Measurements from ENCODE around the gene PSMD2. TPM values are rescaled to one million over a fixed set of nuclear protein-coding genes. Genes with fewer than 3 reads are reported as not detected.
A peak's percentile ranks its signal among the peaks of the same experiment; 100 is the strongest.

The PSMD2 gene
- total and polyA plus RNA-seq, 10 of the 15 experiments (the other 5 are each of a cell fraction or from before 2014, with no cell fraction given): 103 to 515 (median 197) TPM

DNA sequence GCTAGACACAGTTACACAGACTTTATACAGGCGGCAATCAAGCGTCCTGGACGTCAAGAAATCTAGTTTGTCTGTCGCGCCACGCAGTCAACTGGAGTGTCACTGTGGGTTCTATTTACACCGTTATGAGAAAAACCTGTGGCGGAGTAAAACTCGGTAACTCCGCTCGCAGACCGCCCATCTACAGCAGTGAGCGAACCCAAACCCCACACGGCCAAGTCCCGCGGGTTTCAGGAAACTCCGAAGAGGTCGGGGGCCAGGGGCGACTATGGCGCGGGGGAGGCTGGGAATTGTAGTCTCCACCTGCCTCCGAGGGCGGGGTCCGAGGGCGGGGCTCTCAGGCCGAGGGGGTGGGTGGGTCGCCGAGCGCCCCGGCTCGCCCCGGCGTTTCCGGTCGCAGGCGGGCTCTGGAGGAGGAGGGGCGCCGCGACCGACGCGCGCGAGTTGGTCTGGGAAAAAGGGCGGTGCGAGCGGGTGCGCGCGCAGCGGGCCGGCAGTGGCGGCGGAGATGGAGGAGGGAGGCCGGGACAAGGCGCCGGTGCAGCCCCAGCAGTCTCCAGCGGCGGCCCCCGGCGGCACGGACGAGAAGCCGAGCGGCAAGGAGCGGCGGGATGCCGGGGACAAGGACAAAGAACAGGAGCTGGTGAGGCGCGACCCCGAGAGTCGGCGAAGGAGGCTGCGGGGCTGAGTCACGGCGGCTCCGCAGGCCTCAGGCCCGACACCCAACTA is at the start of gene PSMD2 (continued):
- TF ChIP-seq, protein P1, sequence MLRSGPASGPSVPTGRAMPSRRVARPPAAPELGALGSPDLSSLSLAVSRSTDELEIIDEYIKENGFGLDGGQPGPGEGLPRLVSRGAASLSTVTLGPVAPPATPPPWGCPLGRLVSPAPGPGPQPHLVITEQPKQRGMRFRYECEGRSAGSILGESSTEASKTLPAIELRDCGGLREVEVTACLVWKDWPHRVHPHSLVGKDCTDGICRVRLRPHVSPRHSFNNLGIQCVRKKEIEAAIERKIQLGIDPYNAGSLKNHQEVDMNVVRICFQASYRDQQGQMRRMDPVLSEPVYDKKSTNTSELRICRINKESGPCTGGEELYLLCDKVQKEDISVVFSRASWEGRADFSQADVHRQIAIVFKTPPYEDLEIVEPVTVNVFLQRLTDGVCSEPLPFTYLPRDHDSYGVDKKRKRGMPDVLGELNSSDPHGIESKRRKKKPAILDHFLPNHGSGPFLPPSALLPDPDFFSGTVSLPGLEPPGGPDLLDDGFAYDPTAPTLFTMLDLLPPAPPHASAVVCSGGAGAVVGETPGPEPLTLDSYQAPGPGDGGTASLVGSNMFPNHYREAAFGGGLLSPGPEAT (IDR thresholded peaks at IDR 0.05; ENCODE audit: low read depth): 0 out of 2 replicates have a peak, but pooled peaks have one; percentile 8
- TF ChIP-seq STAT1 (conservative IDR thresholded peaks at IDR 0.05): no peak
- no peak for TF ChIP-seq RFX5 (IDR thresholded peaks at IDR 0.05; ENCODE audit: low read depth, low read length)
- TF ChIP-seq MXI1 (IDR thresholded peaks at IDR 0.05; ENCODE audit: low read depth, low read length): peak; percentile 73; the same call in 1 of the 2 replicates
- TF ChIP-seq, protein P2, sequence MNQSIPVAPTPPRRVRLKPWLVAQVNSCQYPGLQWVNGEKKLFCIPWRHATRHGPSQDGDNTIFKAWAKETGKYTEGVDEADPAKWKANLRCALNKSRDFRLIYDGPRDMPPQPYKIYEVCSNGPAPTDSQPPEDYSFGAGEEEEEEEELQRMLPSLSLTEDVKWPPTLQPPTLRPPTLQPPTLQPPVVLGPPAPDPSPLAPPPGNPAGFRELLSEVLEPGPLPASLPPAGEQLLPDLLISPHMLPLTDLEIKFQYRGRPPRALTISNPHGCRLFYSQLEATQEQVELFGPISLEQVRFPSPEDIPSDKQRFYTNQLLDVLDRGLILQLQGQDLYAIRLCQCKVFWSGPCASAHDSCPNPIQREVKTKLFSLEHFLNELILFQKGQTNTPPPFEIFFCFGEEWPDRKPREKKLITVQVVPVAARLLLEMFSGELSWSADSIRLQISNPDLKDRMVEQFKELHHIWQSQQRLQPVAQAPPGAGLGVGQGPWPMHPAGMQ (IDR thresholded peaks at IDR 0.05; ENCODE audit: borderline replicate concordance): 0 out of 2 replicates have a peak, but pooled peaks have one; percentile 31
- TF ChIP-seq RBBP5 (conservative IDR thresholded peaks at IDR 0.05): no peak
- 0 out of 2 replicates have a peak, but pooled peaks have one; percentile 29 for TF ChIP-seq CREM (IDR thresholded peaks at IDR 0.05; ENCODE audit: low read depth)
- TF ChIP-seq, protein P3, sequence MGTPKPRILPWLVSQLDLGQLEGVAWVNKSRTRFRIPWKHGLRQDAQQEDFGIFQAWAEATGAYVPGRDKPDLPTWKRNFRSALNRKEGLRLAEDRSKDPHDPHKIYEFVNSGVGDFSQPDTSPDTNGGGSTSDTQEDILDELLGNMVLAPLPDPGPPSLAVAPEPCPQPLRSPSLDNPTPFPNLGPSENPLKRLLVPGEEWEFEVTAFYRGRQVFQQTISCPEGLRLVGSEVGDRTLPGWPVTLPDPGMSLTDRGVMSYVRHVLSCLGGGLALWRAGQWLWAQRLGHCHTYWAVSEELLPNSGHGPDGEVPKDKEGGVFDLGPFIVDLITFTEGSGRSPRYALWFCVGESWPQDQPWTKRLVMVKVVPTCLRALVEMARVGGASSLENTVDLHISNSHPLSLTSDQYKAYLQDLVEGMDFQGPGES (IDR thresholded peaks at IDR 0.05): no peak
- peak; percentile 73; the same call in 1 of the 2 replicates for TF ChIP-seq BACH1 (IDR thresholded peaks at IDR 0.05; ENCODE audit: borderline replicate concordance)
- no peak for TF ChIP-seq PAX5 (IDR thresholded peaks at IDR 0.05; ENCODE audit: borderline replicate concordance, low read depth, low read length)
- TF ChIP-seq MTA2 (IDR thresholded peaks at IDR 0.05; ENCODE audit: low read depth): no peak
- TF ChIP-seq LARP7 (IDR thresholded peaks at IDR 0.05): peak; percentile 75; the same call in 1 of the 2 replicates
- TF ChIP-seq SUZ12 (IDR thresholded peaks at IDR 0.05; ENCODE audit: unreplicated experiment): no peak
- TF ChIP-seq, protein P4, sequence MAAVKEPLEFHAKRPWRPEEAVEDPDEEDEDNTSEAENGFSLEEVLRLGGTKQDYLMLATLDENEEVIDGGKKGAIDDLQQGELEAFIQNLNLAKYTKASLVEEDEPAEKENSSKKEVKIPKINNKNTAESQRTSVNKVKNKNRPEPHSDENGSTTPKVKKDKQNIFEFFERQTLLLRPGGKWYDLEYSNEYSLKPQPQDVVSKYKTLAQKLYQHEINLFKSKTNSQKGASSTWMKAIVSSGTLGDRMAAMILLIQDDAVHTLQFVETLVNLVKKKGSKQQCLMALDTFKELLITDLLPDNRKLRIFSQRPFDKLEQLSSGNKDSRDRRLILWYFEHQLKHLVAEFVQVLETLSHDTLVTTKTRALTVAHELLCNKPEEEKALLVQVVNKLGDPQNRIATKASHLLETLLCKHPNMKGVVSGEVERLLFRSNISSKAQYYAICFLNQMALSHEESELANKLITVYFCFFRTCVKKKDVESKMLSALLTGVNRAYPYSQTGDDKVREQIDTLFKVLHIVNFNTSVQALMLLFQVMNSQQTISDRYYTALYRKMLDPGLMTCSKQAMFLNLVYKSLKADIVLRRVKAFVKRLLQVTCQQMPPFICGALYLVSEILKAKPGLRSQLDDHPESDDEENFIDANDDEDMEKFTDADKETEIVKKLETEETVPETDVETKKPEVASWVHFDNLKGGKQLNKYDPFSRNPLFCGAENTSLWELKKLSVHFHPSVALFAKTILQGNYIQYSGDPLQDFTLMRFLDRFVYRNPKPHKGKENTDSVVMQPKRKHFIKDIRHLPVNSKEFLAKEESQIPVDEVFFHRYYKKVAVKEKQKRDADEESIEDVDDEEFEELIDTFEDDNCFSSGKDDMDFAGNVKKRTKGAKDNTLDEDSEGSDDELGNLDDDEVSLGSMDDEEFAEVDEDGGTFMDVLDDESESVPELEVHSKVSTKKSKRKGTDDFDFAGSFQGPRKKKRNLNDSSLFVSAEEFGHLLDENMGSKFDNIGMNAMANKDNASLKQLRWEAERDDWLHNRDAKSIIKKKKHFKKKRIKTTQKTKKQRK (IDR thresholded peaks at IDR 0.05; ENCODE audit: low read depth, low read length): no peak
- no peak for TF ChIP-seq MYB (IDR thresholded peaks at IDR 0.05; ENCODE audit: borderline replicate concordance, low read depth, low read length)
- TF ChIP-seq, protein P5, sequence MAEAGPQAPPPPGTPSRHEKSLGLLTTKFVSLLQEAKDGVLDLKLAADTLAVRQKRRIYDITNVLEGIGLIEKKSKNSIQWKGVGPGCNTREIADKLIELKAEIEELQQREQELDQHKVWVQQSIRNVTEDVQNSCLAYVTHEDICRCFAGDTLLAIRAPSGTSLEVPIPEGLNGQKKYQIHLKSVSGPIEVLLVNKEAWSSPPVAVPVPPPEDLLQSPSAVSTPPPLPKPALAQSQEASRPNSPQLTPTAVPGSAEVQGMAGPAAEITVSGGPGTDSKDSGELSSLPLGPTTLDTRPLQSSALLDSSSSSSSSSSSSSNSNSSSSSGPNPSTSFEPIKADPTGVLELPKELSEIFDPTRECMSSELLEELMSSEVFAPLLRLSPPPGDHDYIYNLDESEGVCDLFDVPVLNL (IDR thresholded peaks at IDR 0.05; ENCODE audit: low read depth, low read length): no peak
- TF ChIP-seq ASH2L (IDR thresholded peaks at IDR 0.05; ENCODE audit: borderline replicate concordance, low read depth): no peak
- no peak for TF ChIP-seq CBX3 (IDR thresholded peaks at IDR 0.05; ENCODE audit: borderline replicate concordance, low read depth)
- TF ChIP-seq POLR2AphosphoS5 (IDR thresholded peaks at IDR 0.05; ENCODE audit: low read length): peak; percentile 74
- TF ChIP-seq BCL11A (IDR thresholded peaks at IDR 0.05; ENCODE audit: low read depth, low read length): no peak
- TF ChIP-seq SREBF2 (IDR thresholded peaks at IDR 0.05; ENCODE audit: low read length): no peak
- peak; percentile 49 for TF ChIP-seq TAF1 (IDR thresholded peaks at IDR 0.05; ENCODE audit: borderline replicate concordance, low read depth, low read length)
- TF ChIP-seq JUNB (IDR thresholded peaks at IDR 0.05): no peak

Data from GM12878 (cell line).